ENCODE measurements around the gene NAPA. TPM values are rescaled to one million over a fixed set of nuclear protein-coding genes. Genes with fewer than 3 reads are reported as not detected.

The NAPA gene
- total and polyA plus RNA-seq, 7 donors, result 84.9 to 167 (median 97.4) TPM

DNA sequence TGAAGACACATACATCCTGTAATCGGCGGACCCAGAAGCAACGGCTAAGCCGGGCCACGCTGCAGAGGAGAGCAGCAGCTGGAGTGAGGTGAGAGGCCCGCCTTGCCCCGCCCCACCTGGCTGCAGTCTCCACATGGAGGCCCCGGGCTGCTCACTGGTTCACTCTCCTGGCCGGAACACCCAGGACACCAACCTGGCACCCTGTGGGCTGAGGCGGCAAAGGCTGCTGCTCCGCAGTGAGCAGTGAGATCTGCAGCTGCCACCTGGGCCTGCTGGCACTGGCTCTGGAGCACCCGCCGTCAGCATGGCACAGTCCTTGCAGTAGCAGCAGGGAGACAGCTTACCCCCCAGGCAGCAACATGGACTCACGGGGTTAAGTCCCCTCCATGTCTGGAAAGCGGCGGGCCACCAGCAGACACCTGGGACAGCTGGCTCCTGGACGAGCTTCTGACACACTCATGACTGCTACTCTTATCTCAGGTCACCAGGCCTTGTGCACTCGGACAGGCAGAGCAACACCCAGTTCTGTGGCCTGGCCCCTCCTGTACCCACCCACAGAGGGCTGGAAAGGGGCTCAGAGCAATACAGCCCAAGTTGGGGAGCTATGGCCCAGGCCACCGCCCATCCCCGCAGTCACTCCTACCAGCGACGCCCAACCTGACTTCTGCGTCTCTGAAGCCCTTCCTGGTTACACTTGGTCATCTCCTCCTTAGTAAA lies 17.7 kb downstream of the NAPA start:
- Histone ChIP-seq H3K9me3 (no peaks in the 10 kb centered on the region), H3K36me3 (peaks cover 20 to 95% (median 50%) of the 10 kb centered on the region in 4 donors), H3K4me3 (no peak overlapping the region), H3K4me1 (peaks cover 0 to 5% (median 2%) of the 10 kb centered on the region in 4 donors), H3K27me3 (no peaks in the 10 kb centered on the region), H3K27ac (no peak overlapping the region)
- DNase-seq, result no peak
- intact Hi-C loops (cut with DNase I), result no loop called here
- TF ChIP-seq EP300 (IDR thresholded peaks at IDR 0.05), result no peak
- TF ChIP-seq POLR2A (IDR thresholded peaks at IDR 0.05), result no peak
- TF ChIP-seq POLR2AphosphoS5 (IDR thresholded peaks at IDR 0.05), result no peak
- TF ChIP-seq, protein P1, sequence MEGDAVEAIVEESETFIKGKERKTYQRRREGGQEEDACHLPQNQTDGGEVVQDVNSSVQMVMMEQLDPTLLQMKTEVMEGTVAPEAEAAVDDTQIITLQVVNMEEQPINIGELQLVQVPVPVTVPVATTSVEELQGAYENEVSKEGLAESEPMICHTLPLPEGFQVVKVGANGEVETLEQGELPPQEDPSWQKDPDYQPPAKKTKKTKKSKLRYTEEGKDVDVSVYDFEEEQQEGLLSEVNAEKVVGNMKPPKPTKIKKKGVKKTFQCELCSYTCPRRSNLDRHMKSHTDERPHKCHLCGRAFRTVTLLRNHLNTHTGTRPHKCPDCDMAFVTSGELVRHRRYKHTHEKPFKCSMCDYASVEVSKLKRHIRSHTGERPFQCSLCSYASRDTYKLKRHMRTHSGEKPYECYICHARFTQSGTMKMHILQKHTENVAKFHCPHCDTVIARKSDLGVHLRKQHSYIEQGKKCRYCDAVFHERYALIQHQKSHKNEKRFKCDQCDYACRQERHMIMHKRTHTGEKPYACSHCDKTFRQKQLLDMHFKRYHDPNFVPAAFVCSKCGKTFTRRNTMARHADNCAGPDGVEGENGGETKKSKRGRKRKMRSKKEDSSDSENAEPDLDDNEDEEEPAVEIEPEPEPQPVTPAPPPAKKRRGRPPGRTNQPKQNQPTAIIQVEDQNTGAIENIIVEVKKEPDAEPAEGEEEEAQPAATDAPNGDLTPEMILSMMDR (IDR thresholded peaks at IDR 0.05), result no peak
- WGBS, 2 donors, result 70 to 81% methylated on average over 23 of the region's 23 CpGs

DNA sequence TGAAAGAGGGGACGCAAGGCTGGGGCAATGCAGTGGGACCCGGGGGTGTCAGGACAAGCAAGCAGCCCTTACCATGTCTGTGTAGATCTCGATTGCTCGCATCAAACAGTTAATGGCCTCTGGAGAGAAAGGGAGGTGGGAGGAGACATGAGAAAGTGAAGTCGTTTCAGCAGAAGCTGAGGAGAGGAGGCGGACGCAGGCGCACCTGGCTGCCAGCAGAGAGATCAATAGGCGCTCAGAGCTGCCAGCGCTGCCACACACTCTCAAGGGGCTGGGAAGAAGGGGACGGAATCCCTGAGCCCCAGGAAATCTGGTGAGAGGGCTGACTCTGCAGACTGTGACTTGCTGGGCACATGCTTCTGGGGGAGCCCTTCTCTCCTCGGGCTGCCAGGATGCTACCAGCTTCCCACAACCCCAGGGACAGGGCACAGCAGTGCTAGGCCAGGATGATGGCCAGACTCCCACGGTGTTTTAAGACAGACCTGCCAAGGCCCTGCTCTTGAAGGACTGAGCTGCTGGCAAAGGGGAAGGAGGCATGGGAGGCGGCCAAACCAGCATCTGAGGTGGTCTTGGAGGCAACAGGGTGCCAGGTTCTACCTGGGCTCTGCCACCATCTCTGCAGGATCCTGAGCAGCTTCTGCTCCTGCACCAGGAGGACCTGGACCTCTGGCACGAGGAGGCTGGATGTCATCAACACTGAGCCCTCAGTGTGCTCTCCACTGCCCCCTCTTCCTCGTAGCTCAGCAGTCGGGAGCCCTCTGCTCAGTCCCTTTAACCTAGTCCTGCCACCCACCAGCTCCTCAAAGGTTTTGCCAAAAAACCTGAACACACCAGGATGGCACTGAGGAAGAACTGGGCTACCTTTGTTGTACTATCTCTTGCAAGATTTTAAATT lies 19.1 kb downstream of the NAPA start:
- no peak overlapping the region for H3K4me3 ChIP-seq
- peaks cover 0 to 5% (median 2%) of the 10 kb centered on the region in 4 donors for H3K4me1 ChIP-seq
- TF ChIP-seq, protein P1 (IDR thresholded peaks at IDR 0.05), result no peak
- TF ChIP-seq EP300 (IDR thresholded peaks at IDR 0.05), result no peak
- TF ChIP-seq POLR2A (IDR thresholded peaks at IDR 0.05), result no peak
- no peak for TF ChIP-seq POLR2AphosphoS5 (IDR thresholded peaks at IDR 0.05)
- H3K9me3 ChIP-seq, result no peaks in the 10 kb centered on the region
- DNase-seq, result no peak
- WGBS, 2 donors, result 79 to 83% methylated on average over 17 of the region's 17 CpGs
- H3K27me3 ChIP-seq, result no peaks in the 10 kb centered on the region
- H3K36me3 ChIP-seq, result peaks cover 20 to 95% (median 50%) of the 10 kb centered on the region in 4 donors
- H3K27ac ChIP-seq, result no peak overlapping the region
- intact Hi-C loops (cut with DNase I), result no loop called here

DNA sequence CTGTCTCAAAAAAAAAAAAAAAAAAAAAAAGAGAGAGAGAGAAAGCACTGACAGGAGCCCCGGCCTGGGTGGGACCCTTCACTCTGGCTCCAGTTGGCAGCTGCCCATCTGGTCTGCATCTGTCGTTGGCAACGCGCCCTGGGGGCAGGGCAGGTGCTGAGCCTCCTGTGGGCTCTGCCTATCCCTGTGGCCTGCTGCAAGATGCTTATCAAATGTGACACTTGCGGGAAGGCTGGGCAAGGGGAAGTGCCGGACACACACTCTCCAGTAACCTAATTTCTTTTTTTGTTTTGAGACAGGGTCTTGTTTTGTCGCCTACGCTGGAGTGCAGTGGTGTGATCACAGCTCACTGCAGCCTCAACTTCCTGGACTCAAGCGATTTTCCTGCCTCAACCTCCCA lies 20.1 kb downstream of the NAPA start:
- 38 to 48% methylated on average over 9 of the region's 9 CpGs for WGBS, 2 donors
- TF ChIP-seq, protein P1 (IDR thresholded peaks at IDR 0.05), result no peak
- TF ChIP-seq POLR2AphosphoS5 (IDR thresholded peaks at IDR 0.05) (no peak), POLR2A (IDR thresholded peaks at IDR 0.05) (no peak), EP300 (IDR thresholded peaks at IDR 0.05) (no peak)

DNA sequence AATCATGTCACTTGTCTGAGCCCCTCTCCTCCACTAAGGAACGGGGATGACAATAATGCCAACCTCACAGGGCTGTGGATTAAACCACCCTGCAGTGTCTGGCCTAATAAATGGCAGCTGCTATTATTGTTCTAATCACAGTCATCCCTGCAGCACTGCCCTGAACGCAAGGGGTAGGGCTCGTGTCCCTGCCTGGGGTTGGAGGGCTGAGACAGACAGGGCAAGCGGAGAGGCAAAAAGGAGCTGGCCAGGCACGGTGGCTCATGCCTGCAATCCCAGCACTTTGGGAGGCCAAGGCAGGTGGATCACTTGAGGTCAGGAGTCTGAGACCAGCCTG lies 20.7 kb downstream of the NAPA start:
- Histone ChIP-seq H3K9me3 (no peaks in the 10 kb centered on the region), H3K27me3 (no peaks in the 10 kb centered on the region), H3K27ac (no peak overlapping the region), H3K4me1 (peaks cover 0 to 5% (median 2%) of the 10 kb centered on the region in 4 donors), H3K4me3 (no peak overlapping the region), H3K36me3 (peaks cover 10 to 95% (median 44%) of the 10 kb centered on the region in 4 donors)
- TF ChIP-seq POLR2A (IDR thresholded peaks at IDR 0.05), result no peak
- TF ChIP-seq, protein P1 (IDR thresholded peaks at IDR 0.05), result no peak
- no peak for TF ChIP-seq POLR2AphosphoS5 (IDR thresholded peaks at IDR 0.05)
- TF ChIP-seq EP300 (IDR thresholded peaks at IDR 0.05), result no peak
- intact Hi-C loops (cut with DNase I), result no loop called here
- DNase-seq, result no peak
- whole genome bisulfite sequencing, 2 donors, result 92 to 93% methylated on average over 5 of the region's 5 CpGs

More for the DNA sequence above, 20.1 kb downstream of the NAPA start:
- intact Hi-C loops (cut with DNase I), result no loop called here
- Histone ChIP-seq H3K27ac (no peak overlapping the region), H3K27me3 (no peaks in the 10 kb centered on the region), H3K4me3 (no peak overlapping the region), H3K36me3 (peaks cover 10 to 95% (median 43%) of the 10 kb centered on the region in 4 donors), H3K9me3 (no peaks in the 10 kb centered on the region), H3K4me1 (peaks cover 0 to 5% (median 2%) of the 10 kb centered on the region in 4 donors)
- no peak for DNase-seq

All from sigmoid colon (tissue), 7 donors.